Measurements from ENCODE around the gene SLC22A14. TPM values are rescaled to one million over a fixed set of nuclear protein-coding genes. Genes with fewer than 3 reads are reported as not detected.

SLC22A14 gene
- total RNA-seq, 1 experiment from 2014 or later = not detected

DNA sequence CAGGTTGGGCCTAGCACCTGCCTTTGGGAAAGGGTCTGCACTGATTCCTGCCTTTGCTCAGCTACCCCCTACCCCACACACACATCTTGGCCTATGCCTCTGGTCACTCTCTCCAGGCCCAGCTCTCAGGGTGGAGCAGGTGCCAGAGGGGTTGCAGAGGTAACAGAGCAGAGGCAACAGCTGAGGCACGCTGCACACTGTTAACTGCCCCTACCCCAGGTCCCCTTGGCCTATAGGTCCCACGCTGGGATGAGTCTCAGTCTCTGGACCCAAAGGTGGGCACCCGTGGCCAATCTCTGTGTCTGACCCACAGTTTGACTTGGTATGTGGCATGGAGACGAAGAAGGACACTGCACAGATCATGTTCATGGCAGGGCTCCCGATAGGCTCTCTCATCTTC is 24.8 kb downstream of the SLC22A14 start (continued):
- TF ChIP-seq, protein P1, sequence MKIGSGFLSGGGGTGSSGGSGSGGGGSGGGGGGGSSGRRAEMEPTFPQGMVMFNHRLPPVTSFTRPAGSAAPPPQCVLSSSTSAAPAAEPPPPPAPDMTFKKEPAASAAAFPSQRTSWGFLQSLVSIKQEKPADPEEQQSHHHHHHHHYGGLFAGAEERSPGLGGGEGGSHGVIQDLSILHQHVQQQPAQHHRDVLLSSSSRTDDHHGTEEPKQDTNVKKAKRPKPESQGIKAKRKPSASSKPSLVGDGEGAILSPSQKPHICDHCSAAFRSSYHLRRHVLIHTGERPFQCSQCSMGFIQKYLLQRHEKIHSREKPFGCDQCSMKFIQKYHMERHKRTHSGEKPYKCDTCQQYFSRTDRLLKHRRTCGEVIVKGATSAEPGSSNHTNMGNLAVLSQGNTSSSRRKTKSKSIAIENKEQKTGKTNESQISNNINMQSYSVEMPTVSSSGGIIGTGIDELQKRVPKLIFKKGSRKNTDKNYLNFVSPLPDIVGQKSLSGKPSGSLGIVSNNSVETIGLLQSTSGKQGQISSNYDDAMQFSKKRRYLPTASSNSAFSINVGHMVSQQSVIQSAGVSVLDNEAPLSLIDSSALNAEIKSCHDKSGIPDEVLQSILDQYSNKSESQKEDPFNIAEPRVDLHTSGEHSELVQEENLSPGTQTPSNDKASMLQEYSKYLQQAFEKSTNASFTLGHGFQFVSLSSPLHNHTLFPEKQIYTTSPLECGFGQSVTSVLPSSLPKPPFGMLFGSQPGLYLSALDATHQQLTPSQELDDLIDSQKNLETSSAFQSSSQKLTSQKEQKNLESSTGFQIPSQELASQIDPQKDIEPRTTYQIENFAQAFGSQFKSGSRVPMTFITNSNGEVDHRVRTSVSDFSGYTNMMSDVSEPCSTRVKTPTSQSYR (CRISPR knock-in tag; IDR thresholded peaks at IDR 0.05) = no peak
- TF ChIP-seq, protein P2, sequence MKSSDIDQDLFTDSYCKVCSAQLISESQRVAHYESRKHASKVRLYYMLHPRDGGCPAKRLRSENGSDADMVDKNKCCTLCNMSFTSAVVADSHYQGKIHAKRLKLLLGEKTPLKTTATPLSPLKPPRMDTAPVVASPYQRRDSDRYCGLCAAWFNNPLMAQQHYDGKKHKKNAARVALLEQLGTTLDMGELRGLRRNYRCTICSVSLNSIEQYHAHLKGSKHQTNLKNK (CRISPR knock-in tag; IDR thresholded peaks at IDR 0.05) = no peak
- TF ChIP-seq CBFB (CRISPR knock-in tag; IDR thresholded peaks at IDR 0.05; ENCODE audit: low read depth) (no peak), ZNF396 (CRISPR knock-in tag; IDR thresholded peaks at IDR 0.05; ENCODE audit: borderline replicate concordance) (no peak)
- TF ChIP-seq, protein P3, sequence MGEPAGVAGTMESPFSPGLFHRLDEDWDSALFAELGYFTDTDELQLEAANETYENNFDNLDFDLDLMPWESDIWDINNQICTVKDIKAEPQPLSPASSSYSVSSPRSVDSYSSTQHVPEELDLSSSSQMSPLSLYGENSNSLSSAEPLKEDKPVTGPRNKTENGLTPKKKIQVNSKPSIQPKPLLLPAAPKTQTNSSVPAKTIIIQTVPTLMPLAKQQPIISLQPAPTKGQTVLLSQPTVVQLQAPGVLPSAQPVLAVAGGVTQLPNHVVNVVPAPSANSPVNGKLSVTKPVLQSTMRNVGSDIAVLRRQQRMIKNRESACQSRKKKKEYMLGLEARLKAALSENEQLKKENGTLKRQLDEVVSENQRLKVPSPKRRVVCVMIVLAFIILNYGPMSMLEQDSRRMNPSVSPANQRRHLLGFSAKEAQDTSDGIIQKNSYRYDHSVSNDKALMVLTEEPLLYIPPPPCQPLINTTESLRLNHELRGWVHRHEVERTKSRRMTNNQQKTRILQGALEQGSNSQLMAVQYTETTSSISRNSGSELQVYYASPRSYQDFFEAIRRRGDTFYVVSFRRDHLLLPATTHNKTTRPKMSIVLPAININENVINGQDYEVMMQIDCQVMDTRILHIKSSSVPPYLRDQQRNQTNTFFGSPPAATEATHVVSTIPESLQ (CRISPR knock-in tag; IDR thresholded peaks at IDR 0.05) = no peak

DNA sequence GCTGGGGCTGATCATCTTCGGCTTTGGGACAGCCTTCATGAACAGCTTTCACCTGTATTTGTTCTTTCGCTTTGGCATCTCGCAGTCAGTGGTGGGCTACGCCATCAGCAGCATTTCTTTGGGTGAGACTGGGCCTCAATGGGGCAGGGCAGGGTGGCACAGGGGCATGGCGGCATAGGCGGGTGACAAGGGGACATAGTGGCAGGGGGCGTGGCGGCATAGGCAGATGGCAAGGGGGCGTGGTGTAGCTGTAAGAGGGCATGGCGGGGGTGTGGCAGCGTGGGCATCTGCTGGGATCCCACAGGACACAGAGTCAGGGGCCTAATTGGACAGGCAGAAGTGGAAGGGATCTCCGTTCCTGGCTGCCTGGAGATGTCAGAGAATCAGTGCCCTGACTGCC is 25.5 kb downstream of the SLC22A14 start:
- H3K9me3 Mint-ChIP-seq = peaks cover 8% of the 10 kb centered on the region
- no peak for DNase-seq (ENCODE audit: low spot score)
- H3K4me1 Mint-ChIP-seq = no peaks in the 10 kb centered on the region
- no peak overlapping the region for H3K27ac Mint-ChIP-seq
- H3K4me3 Mint-ChIP-seq = no peak overlapping the region
- ChIA-PET POLR2A (no interaction called here), CTCF (no interaction called here)
- ATAC-seq = no peak
- no peaks in the 10 kb centered on the region; the same call in none of the 2 replicates for H3K27me3 Mint-ChIP-seq (ENCODE audit: low read depth)
- no peaks in the 10 kb centered on the region for H3K36me3 Mint-ChIP-seq
- TF ChIP-seq NR2C2 (CRISPR knock-in tag; IDR thresholded peaks at IDR 0.05) (no peak), GRHL2 (CRISPR knock-in tag; IDR thresholded peaks at IDR 0.05; ENCODE audit: insufficient replicate concordance, severe bottlenecking) (no peak), NFE2L1 (CRISPR knock-in tag; IDR thresholded peaks at IDR 0.05) (no peak), KAT7 (CRISPR knock-in tag; IDR thresholded peaks at IDR 0.05; ENCODE audit: borderline replicate concordance) (no peak), MYBL2 (CRISPR knock-in tag; IDR thresholded peaks at IDR 0.05) (no peak), FOXK1 (CRISPR knock-in tag; IDR thresholded peaks at IDR 0.05) (no peak), NFATC4 (CRISPR knock-in tag; IDR thresholded peaks at IDR 0.05) (no peak), ELF4 (CRISPR knock-in tag; IDR thresholded peaks at IDR 0.05; ENCODE audit: low read depth) (no peak), ATF1 (CRISPR knock-in tag; IDR thresholded peaks at IDR 0.05) (no peak), NR1H2 (CRISPR knock-in tag; IDR thresholded peaks at IDR 0.05) (no peak), SP1 (CRISPR knock-in tag; conservative IDR thresholded peaks at IDR 0.05) (no peak), SMAD3 (CRISPR knock-in tag; IDR thresholded peaks at IDR 0.05; ENCODE audit: borderline replicate concordance) (no peak)
- TF ChIP-seq, protein P4, sequence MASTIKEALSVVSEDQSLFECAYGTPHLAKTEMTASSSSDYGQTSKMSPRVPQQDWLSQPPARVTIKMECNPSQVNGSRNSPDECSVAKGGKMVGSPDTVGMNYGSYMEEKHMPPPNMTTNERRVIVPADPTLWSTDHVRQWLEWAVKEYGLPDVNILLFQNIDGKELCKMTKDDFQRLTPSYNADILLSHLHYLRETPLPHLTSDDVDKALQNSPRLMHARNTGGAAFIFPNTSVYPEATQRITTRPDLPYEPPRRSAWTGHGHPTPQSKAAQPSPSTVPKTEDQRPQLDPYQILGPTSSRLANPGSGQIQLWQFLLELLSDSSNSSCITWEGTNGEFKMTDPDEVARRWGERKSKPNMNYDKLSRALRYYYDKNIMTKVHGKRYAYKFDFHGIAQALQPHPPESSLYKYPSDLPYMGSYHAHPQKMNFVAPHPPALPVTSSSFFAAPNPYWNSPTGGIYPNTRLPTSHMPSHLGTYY (CRISPR knock-in tag; IDR thresholded peaks at IDR 0.05) = no peak
- TF ChIP-seq, protein P5, sequence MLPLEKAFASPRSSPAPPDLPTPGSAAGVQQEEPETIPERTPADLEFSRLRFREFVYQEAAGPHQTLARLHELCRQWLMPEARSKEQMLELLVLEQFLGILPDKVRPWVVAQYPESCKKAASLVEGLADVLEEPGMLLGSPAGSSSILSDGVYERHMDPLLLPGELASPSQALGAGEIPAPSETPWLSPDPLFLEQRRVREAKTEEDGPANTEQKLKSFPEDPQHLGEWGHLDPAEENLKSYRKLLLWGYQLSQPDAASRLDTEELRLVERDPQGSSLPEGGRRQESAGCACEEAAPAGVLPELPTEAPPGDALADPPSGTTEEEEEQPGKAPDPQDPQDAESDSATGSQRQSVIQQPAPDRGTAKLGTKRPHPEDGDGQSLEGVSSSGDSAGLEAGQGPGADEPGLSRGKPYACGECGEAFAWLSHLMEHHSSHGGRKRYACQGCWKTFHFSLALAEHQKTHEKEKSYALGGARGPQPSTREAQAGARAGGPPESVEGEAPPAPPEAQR (CRISPR knock-in tag; IDR thresholded peaks at IDR 0.05) = no peak
- TF ChIP-seq, protein P6, sequence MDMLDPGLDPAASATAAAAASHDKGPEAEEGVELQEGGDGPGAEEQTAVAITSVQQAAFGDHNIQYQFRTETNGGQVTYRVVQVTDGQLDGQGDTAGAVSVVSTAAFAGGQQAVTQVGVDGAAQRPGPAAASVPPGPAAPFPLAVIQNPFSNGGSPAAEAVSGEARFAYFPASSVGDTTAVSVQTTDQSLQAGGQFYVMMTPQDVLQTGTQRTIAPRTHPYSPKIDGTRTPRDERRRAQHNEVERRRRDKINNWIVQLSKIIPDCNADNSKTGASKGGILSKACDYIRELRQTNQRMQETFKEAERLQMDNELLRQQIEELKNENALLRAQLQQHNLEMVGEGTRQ (CRISPR knock-in tag; IDR thresholded peaks at IDR 0.05) = no peak
- TF ChIP-seq, protein P2 (CRISPR knock-in tag; IDR thresholded peaks at IDR 0.05) = no peak
- TF ChIP-seq, protein P7, sequence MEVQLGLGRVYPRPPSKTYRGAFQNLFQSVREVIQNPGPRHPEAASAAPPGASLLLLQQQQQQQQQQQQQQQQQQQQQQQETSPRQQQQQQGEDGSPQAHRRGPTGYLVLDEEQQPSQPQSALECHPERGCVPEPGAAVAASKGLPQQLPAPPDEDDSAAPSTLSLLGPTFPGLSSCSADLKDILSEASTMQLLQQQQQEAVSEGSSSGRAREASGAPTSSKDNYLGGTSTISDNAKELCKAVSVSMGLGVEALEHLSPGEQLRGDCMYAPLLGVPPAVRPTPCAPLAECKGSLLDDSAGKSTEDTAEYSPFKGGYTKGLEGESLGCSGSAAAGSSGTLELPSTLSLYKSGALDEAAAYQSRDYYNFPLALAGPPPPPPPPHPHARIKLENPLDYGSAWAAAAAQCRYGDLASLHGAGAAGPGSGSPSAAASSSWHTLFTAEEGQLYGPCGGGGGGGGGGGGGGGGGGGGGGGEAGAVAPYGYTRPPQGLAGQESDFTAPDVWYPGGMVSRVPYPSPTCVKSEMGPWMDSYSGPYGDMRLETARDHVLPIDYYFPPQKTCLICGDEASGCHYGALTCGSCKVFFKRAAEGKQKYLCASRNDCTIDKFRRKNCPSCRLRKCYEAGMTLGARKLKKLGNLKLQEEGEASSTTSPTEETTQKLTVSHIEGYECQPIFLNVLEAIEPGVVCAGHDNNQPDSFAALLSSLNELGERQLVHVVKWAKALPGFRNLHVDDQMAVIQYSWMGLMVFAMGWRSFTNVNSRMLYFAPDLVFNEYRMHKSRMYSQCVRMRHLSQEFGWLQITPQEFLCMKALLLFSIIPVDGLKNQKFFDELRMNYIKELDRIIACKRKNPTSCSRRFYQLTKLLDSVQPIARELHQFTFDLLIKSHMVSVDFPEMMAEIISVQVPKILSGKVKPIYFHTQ (CRISPR knock-in tag; IDR thresholded peaks at IDR 0.05) = no peak
- TF ChIP-seq, protein P8, sequence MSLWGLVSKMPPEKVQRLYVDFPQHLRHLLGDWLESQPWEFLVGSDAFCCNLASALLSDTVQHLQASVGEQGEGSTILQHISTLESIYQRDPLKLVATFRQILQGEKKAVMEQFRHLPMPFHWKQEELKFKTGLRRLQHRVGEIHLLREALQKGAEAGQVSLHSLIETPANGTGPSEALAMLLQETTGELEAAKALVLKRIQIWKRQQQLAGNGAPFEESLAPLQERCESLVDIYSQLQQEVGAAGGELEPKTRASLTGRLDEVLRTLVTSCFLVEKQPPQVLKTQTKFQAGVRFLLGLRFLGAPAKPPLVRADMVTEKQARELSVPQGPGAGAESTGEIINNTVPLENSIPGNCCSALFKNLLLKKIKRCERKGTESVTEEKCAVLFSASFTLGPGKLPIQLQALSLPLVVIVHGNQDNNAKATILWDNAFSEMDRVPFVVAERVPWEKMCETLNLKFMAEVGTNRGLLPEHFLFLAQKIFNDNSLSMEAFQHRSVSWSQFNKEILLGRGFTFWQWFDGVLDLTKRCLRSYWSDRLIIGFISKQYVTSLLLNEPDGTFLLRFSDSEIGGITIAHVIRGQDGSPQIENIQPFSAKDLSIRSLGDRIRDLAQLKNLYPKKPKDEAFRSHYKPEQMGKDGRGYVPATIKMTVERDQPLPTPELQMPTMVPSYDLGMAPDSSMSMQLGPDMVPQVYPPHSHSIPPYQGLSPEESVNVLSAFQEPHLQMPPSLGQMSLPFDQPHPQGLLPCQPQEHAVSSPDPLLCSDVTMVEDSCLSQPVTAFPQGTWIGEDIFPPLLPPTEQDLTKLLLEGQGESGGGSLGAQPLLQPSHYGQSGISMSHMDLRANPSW (CRISPR knock-in tag; conservative IDR thresholded peaks at IDR 0.05; ENCODE audit: low read depth) = no peak
